GM19328 (cell line): ENCODE measurements around the gene THYN1.
"Not testable (repeated sequence)": the region's sequence is repeated elsewhere in the genome, so short reads cannot be mapped to it uniquely, and the experiment has no call there.

Experiments
- ATAC-seq: cut with Tn5 transposase; IDR thresholded peaks from one replicate; pipeline ENCODE4 v1.9.1; 2021; ENCODE audit warnings: mild to moderate bottlenecking, moderate library complexity; ENCODE audit not compliant: unreplicated experiment

THYN1 gene

GRCh38 chr11:134253188-134253993 is at the start of gene THYN1, which contains the start of gene ACAD8:
TSS of gene THYN1 (minus strand) at chr11:134253352. CDS start at chr11:134252882, 470 bp downstream.
TSS of gene ACAD8 (plus strand) at chr11:134253568. CDS start at chr11:134253601, 33 bp downstream.
- peak; percentile 99 for ATAC-seq

GRCh38 chr11:134294664-134295063 is 41.5 kb upstream of the THYN1 start:
- ATAC-seq = no peak

GRCh38 chr11:134293119-134294113 is 40.3 kb upstream of the THYN1 start:
- ATAC-seq = no peak

- ATAC-seq = no peak
These were observed 39.5 kb upstream of the THYN1 start for GRCh38 chr11:134292661-134293060.

GRCh38 chr11:134291196-134291595 is 38.0 kb upstream of the THYN1 start:
- ATAC-seq = no peak

- ATAC-seq = no peak
These were observed 37.5 kb upstream of the THYN1 start for GRCh38 chr11:134290646-134291045.

GRCh38 chr11:134289789-134290188 is 36.6 kb upstream of the THYN1 start:
- ATAC-seq = no peak

- no peak for ATAC-seq
These were observed 36.0 kb upstream of the THYN1 start for GRCh38 chr11:134289167-134289566.

- ATAC-seq = no peak
These were observed 35.3 kb upstream of the THYN1 start for GRCh38 chr11:134288486-134288885.

- no peak for ATAC-seq
These were observed 34.4 kb upstream of the THYN1 start for GRCh38 chr11:134287561-134287960.

- not testable (repeated sequence) for ATAC-seq
These were observed 31.2 kb upstream of the THYN1 start for GRCh38 chr11:134284349-134284748.

- ATAC-seq = no peak
These were observed 30.5 kb upstream of the THYN1 start for GRCh38 chr11:134283461-134284230.

GRCh38 chr11:134282121-134283045 is 29.2 kb upstream of the THYN1 start:
- ATAC-seq = no peak

- ATAC-seq = not testable (repeated sequence)
These were observed 28.5 kb upstream of the THYN1 start for GRCh38 chr11:134281635-134282034.

- ATAC-seq = no peak
These were observed 25.2 kb upstream of the THYN1 start for GRCh38 chr11:134278356-134278755.

- ATAC-seq = no peak
These were observed 24.2 kb upstream of the THYN1 start for GRCh38 chr11:134277183-134278001.

GRCh38 chr11:134276396-134277182 is 23.4 kb upstream of the THYN1 start:
- ATAC-seq = no peak
